Measurements from ENCODE around the gene SLC22A17.

The SLC22A17 gene

DNA sequence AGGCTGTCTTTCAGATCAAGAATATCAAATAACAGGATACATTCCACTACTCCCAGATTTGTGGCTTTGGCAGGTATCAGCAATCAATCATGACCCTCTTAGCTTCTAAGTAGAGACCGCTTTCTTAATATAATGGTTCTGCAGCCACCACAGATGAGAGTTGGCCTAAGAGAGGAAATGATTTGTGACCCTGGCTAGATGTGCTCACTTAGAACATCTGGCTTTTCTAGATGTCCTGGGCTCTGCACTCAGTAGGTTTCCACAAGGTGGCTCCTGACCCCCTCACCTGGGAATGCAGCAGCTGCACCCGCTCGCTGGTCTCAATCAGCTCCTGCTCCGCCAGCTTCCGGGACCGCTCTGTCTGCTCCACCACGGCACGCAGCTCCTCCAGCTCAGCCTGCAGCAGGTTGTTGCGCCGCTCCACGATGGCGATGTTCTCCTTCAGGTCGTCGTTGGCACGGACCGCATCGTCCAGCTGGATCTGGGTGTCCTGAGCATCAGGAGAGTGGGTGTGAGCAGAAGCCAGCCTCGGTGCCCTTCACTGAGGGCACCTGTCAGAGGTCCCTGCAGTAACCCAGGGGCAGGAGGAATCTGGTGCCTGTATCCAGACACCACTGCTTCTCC is 33.1 kb upstream of the SLC22A17 start:
- H3K4me3 ChIP-seq (replicated peaks; ENCODE audit: low read depth, low read length): no peak overlapping the region
- no peak for DNase-seq (ENCODE audit: low read depth)

DNA sequence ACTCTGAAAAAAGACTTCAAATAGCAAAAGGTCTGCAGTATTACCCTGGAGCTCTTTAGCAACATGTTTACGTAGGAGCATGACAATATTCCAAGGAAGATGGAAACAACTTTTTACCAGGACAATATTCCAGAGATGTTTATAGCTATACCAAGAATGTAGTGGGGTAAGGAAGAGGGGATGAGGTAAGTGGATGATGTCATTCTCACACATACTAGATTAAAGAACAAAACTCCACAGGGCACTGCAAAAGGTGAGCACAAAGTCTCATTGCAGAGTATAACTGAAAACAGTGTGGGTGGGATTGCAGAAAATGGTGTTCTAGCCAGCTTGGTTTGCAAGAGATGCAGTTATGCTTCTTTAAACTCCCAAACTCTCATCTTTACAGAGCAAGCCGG is 32.6 kb upstream of the SLC22A17 start:
- DNase-seq (ENCODE audit: low read depth): no peak
- TF ChIP-seq, protein P1, sequence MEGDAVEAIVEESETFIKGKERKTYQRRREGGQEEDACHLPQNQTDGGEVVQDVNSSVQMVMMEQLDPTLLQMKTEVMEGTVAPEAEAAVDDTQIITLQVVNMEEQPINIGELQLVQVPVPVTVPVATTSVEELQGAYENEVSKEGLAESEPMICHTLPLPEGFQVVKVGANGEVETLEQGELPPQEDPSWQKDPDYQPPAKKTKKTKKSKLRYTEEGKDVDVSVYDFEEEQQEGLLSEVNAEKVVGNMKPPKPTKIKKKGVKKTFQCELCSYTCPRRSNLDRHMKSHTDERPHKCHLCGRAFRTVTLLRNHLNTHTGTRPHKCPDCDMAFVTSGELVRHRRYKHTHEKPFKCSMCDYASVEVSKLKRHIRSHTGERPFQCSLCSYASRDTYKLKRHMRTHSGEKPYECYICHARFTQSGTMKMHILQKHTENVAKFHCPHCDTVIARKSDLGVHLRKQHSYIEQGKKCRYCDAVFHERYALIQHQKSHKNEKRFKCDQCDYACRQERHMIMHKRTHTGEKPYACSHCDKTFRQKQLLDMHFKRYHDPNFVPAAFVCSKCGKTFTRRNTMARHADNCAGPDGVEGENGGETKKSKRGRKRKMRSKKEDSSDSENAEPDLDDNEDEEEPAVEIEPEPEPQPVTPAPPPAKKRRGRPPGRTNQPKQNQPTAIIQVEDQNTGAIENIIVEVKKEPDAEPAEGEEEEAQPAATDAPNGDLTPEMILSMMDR (IDR thresholded peaks at IDR 0.05; ENCODE audit: low read length, missing control alignments): no peak
- H3K4me3 ChIP-seq (replicated peaks; ENCODE audit: low read depth, low read length): no peak overlapping the region

More for the DNA sequence above, 33.1 kb upstream of the SLC22A17 start:
- TF ChIP-seq, protein P1 (IDR thresholded peaks at IDR 0.05; ENCODE audit: low read length, missing control alignments): no peak

DNA sequence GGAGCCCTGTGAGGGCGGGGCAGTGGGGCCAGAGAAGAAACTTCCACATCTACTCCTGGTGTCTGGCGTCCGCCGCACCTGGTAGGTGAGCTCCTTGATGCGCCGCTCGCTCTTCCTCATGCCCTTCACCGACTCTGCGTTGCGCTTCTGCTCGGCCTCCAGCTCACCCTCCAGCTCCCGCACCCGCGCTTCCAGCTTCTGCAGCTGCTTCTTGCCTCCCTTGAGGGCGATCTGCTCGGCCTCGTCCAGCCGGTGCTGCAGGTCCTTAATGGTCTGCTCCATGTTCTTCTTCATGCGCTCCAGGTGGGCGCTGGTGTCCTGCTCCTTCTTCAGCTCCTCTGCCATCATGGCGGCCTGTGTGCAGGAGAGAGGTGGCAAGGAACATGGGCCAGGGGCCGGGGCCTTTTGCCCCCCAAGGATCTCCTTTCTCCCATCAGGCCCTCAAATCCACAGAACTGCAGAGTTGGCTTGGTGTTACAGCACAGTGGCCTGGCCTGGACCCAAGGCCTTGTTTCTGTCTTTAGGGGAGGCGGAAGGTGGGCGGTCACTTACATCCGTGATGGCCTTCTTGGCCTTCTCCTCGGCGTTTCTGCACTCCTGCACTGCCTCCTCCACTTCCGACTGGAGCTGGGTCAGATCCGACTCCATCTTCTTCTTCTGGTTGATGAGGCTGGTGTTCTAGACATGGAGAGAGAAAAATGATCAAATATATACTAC is 31.8 kb upstream of the SLC22A17 start:
- TF ChIP-seq, protein P1 (IDR thresholded peaks at IDR 0.05; ENCODE audit: low read length, missing control alignments): no peak
- no peak for DNase-seq (ENCODE audit: low read depth)
- no peak overlapping the region for H3K4me3 ChIP-seq (replicated peaks; ENCODE audit: low read depth, low read length)

DNA sequence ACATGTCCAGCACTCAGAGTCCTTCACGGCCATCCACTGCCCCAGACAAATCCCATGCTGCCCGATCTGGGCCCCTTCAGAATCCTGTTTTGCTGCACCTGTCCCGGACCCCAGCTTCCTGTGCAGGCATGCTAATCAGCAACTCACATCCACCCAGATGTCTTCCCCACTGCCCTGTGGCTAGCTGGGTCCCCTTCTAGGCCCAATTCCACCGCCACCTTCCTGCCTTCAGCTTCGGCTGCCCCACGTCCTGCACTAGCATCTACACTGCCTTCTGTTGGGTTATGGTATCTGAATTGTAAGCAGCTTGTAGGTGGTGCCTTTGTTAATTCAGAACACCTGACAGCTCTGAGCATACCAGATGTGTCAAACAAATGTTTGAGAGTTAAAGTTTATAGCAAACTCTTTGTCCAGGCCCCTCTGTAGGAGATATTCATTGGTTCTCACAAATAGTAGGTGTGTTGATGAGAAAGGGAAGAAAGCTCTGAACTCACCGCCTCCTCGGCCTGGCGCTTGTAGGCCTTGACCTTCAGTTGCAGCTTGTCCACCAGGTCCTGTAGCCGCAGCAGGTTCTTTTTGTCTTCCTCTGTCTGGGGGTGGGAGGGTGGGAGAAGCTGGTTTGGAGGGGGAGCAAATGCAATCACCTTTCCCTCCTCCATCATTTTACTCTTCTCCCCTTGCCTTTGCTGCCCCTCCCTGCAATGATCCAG is 30.2 kb upstream of the SLC22A17 start:
- TF ChIP-seq, protein P1 (IDR thresholded peaks at IDR 0.05; ENCODE audit: low read length, missing control alignments): no peak
- DNase-seq (ENCODE audit: low read depth): no peak
- H3K4me3 ChIP-seq (replicated peaks; ENCODE audit: low read depth, low read length): no peak overlapping the region

DNA sequence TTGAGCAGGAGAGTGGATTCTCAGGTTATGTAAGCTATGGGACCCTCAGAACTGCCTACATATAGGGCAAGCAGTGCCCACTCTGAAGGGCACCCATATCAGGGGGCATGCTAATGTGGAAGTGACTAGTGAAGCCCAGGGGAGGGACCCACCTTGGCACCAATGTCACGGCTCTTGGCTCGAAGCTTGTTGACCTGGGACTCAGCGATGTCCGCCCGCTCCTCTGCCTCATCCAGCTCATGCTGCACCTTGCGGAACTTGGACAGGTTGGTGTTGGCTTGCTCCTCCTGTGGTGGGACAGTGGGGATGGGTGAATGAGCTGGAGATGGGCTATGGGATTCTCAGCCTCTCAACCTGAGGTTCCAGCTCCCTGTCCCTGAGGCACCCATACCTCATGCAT is 29.6 kb upstream of the SLC22A17 start:
- DNase-seq (ENCODE audit: low read depth): no peak
- TF ChIP-seq, protein P1 (IDR thresholded peaks at IDR 0.05; ENCODE audit: low read length, missing control alignments): no peak
- no peak overlapping the region for H3K4me3 ChIP-seq (replicated peaks; ENCODE audit: low read depth, low read length)

DNA sequence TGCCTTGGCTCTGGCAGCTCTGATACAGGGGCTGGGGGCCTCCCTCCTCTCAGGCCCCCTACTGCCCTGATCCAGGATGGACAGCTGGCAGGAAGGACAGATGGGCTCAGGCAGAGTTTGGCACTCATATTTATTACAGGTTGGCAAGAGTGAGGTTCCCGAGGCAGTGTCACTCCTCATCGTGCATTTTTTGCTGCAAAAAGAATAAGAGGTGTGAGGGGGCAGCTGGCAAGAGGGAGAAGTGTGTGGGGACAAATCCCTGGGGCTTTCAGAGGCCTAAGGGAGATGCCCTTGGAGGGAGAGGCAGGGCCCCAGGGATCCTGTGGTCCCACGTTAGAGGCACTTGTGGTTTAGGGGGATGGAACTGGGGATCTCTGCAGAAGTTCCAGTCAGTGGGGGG is 29.2 kb upstream of the SLC22A17 start:
- no peak for DNase-seq (ENCODE audit: low read depth)
- H3K4me3 ChIP-seq (replicated peaks; ENCODE audit: low read depth, low read length): no peak overlapping the region
- TF ChIP-seq, protein P1 (IDR thresholded peaks at IDR 0.05; ENCODE audit: low read length, missing control alignments): no peak

Measured in fibroblast of pulmonary artery (primary cell).